Left lung (tissue), 14 donors: ENCODE results near the gene DLK2. TPM values are rescaled to one million over a fixed set of nuclear protein-coding genes. Genes with fewer than 3 reads are reported as not detected.

Experiments used
- ATAC-seq: fragments of 200-7000 bp; cut with Tn5 transposase; one replicate; pipeline ENCODE4 v1.9.1; 2020; ENCODE audit warnings: moderate library complexity
- DNase-seq, 4 donors: peaks; one replicate each; pipeline ENCODE4 v3.0.0-alpha.2; 2013 to 2020
- H3K27ac ChIP-seq, 2 donors: fragments of 200-600 bp; sonication (generic) in 1 of 2; one replicate each; pipeline versions ENCODE4 v1.5.0 to v1.8.0; 2020 to 2021
- H3K27me3 ChIP-seq, 2 donors: fragments of 200-600 bp; sonication (generic) in 1 of 2; one replicate each; pipeline versions ENCODE4 v1.5.0 to v1.8.0; 2020 to 2021
- H3K36me3 ChIP-seq, 2 donors: fragments of 200-600 bp; sonication (generic) in 1 of 2; one replicate each; pipeline versions ENCODE4 v1.5.0 to v1.8.0; 2020 to 2021
- H3K4me1 ChIP-seq, 2 donors: fragments of 200-600 bp; one replicate each; pipeline ENCODE4 v1.8.0; 2021
- H3K4me3 ChIP-seq, 2 donors: fragments of 200-600 bp; sonication (generic) in 1 of 2; one replicate each; pipeline versions ENCODE4 v1.5.0 to v1.8.0; 2020 to 2021; ENCODE audit warnings: mild to moderate bottlenecking in 1 of 2
- H3K9me3 ChIP-seq, 2 donors: fragments of 200-600 bp; sonication (generic) in 1 of 2; one replicate each; pipeline versions ENCODE4 v1.5.0 to v1.8.0; 2020 to 2021
- intact Hi-C, 2 donors: fragments of 100-400 bp; cut with DNase I; formaldehyde crosslinking; loops; one replicate each; pipeline versions ENCODE4 v1.11.2 to v1.14.2; 2022
- long read RNA-seq, 12 donors: library from polyadenylated mRNA in 2 of 12; unstranded in 2 of 12; transcript quantifications; one replicate each; pipeline ENCODE4 v2.0.0 and lab custom pipeline, GENCODE V29; 2019 to 2026
- polyA plus RNA-seq, 6 donors: library from polyadenylated mRNA; unstranded; fragments of 120-200 nt; gene quantifications; one replicate each; pipeline ENCODE4 v1.2.1, GENCODE V29; 2013; ENCODE audit not compliant: insufficient read length in 6 of 6
- total RNA-seq, 2 donors: library from RNA; stranded (reverse); fragmentation: NEBNext Ultra II Directional; extraction: Animal tissue kit (Norgen Biotek cat#: 25700); gene quantifications; one replicate each; pipeline ENCODE4 v1.2.1, GENCODE V29; 2021
- TF ChIP-seq, protein P1 (sequence below), 2 donors: fragments of 200-600 bp; sonication (generic) in 1 of 2; IDR thresholded peaks; one replicate each; pipeline versions ENCODE4 v1.5.0 to v1.8.0; 2021; ENCODE audit warnings: antibody characterized with exemption in 2 of 2
- donor health status: DM: no; HTN: yes; CAD: no.
- donor health status: DM: no; HTN: no; CAD: no.

Gene DLK2
- total RNA-seq (1 to 10 TPM in 1 of 2 donors, under 1 TPM in 1; 0.93 to 1.0 TPM), polyA plus RNA-seq (1 to 10 TPM; 1.3 to 2.6 (median 2.0) TPM)
- long read RNA-seq, donor 1, partial matches to known transcripts = 0 of 1 reads
- long read RNA-seq, donor 1, other reads (novel, unspliced or antisense) = 0 of 1 reads
- long read RNA-seq, donor 2, partial matches to known transcripts = 0 of 1 reads
- long read RNA-seq, donor 2, other reads (novel, unspliced or antisense) = 0 of 1 reads
- long read RNA-seq, donor 3 = 0 reads
- long read RNA-seq, donor 4, partial matches to known transcripts = 0 of 2 reads
- long read RNA-seq, donor 4, other reads (novel, unspliced or antisense) = 0 of 2 reads
- long read RNA-seq, donor 5, partial matches to known transcripts = 0 of 1 reads
- long read RNA-seq, donor 5, other reads (novel, unspliced or antisense) = 0 of 1 reads
- long read RNA-seq, donor 6, partial matches to known transcripts = 0 of 2 reads
- long read RNA-seq, donor 6, other reads (novel, unspliced or antisense) = 0 of 2 reads
- long read RNA-seq, donor 7 = 0 reads
- long read RNA-seq, donor 8, partial matches to known transcripts = 22 of 23 reads
- long read RNA-seq, donor 8, other reads (novel, unspliced or antisense) = 0 of 23 reads
- long read RNA-seq, donor 9 = 0 reads
- long read RNA-seq, donor 10, partial matches to known transcripts = 1 of 1 reads
- long read RNA-seq, donor 10, other reads (novel, unspliced or antisense) = 0 of 1 reads
- long read RNA-seq, donor 11, partial matches to known transcripts = 0 of 2 reads
- long read RNA-seq, donor 11, other reads (novel, unspliced or antisense) = 0 of 2 reads
- long read RNA-seq, donor 12, partial matches to known transcripts = 0 of 1 reads
- long read RNA-seq, donor 12, other reads (novel, unspliced or antisense) = 0 of 1 reads

DNA sequence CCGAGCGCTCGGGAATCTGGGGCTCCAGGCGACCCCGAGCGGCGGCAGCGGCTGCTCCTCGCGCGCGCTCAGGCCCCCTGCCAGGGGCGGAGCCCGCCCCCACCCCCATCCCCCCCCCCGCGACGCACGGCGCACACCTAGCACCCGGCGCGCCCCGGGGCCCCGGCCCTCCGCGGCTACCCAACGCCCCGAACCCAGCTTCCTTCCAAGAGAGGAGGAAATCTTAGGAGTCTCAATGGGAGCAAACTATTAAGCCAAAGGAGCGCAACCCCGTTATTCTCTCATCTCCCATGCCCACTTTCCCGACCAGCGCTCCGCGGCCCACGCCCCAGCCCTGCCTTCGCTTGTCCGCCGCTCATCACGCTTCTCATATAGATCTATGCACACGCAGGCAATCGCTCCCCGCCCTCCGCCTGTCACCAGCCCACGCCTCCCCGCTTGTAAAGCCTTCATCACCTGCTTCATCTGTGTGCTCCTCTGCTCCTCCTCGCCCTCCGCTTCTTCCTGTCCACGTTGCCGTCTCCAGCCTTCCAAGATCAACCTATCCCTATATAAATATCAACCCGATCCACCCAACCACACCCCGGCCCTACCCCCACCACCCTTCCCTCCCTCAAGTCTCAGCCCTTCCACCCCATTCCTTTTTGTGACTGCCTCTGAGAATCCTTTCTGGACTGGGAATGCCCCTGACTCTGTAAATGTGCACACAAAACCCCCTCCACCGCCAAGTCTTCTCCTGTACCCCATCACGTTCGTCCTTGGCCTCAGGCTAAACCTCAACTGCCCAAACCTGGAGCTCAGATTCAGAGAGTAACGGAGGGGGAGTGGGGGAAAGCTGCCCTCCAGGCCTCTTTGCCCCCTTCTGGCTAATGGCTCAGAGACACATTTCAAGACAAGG is at the start of gene DLK2:
Gene DLK2, minus strand, starts transcription at position 18 of the 898 bp plus-strand sequence. CDS start 723 bp downstream, outside the sequence.
- Histone ChIP-seq H3K4me3 (peak within 1 kb of the TSS; percentile 42 to 54), H3K27me3 (peaks cover 13 to 67% of the 10 kb centered on the region in 2 donors), H3K36me3 (peaks cover 0 to 28% of the 10 kb centered on the region in 2 donors), H3K4me1 (peaks cover 0 to 21% of the 10 kb centered on the region in 2 donors), H3K9me3 (no peaks in the 10 kb centered on the region), H3K27ac (no peak within 1 kb of the TSS)
- peak; percentile 7 for ATAC-seq
- intact Hi-C loops = loop anchor here (5.0 to 10.0 kb wide), 2 partner anchors 37 to 49 kb away; no protein-coding TSS in a partner anchor
- TF ChIP-seq, protein P1, sequence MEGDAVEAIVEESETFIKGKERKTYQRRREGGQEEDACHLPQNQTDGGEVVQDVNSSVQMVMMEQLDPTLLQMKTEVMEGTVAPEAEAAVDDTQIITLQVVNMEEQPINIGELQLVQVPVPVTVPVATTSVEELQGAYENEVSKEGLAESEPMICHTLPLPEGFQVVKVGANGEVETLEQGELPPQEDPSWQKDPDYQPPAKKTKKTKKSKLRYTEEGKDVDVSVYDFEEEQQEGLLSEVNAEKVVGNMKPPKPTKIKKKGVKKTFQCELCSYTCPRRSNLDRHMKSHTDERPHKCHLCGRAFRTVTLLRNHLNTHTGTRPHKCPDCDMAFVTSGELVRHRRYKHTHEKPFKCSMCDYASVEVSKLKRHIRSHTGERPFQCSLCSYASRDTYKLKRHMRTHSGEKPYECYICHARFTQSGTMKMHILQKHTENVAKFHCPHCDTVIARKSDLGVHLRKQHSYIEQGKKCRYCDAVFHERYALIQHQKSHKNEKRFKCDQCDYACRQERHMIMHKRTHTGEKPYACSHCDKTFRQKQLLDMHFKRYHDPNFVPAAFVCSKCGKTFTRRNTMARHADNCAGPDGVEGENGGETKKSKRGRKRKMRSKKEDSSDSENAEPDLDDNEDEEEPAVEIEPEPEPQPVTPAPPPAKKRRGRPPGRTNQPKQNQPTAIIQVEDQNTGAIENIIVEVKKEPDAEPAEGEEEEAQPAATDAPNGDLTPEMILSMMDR (IDR thresholded peaks at IDR 0.05) = no peak
- peak in 1 of 4 donors; percentile 6 for DNase-seq

GRCh38 chr6:43503443-43503842 is 48.1 kb upstream of the DLK2 start:
- intact Hi-C loops = loop anchor here (10.0 kb wide), 2 partner anchors 49 to 239 kb away; partner anchors contain the start of gene DLK2 (in 1 of the 2)
- Histone ChIP-seq H3K4me1 (peaks cover 0 to 9% of the 10 kb centered on the region in 2 donors), H3K9me3 (no peaks in the 10 kb centered on the region), H3K27ac (no peak overlapping the region), H3K4me3 (no peak overlapping the region), H3K36me3 (peaks cover 3 to 74% of the 10 kb centered on the region in 2 donors), H3K27me3 (peaks cover 0 to 11% of the 10 kb centered on the region in 2 donors)
- DNase-seq = no peak
- ATAC-seq = no peak
- TF ChIP-seq, protein P1 (IDR thresholded peaks at IDR 0.05) = no peak

- no peak overlapping the region for H3K4me3 ChIP-seq
- peaks cover 0 to 3% of the 10 kb centered on the region in 2 donors for H3K27me3 ChIP-seq
- DNase-seq = no peak
- TF ChIP-seq, protein P1 (IDR thresholded peaks at IDR 0.05) = no peak
- H3K27ac ChIP-seq = no peak overlapping the region
- intact Hi-C loops = loop anchor here (10.0 kb wide), 2 partner anchors 48 to 238 kb away; partner anchors contain the start of gene DLK2 (in 1 of the 2)
- peaks cover 3 to 82% of the 10 kb centered on the region in 2 donors for H3K36me3 ChIP-seq
- ATAC-seq = no peak
- H3K4me1 ChIP-seq = peaks cover 0 to 9% of the 10 kb centered on the region in 2 donors
- no peaks in the 10 kb centered on the region for H3K9me3 ChIP-seq
Measured at GRCh38 chr6:43502666-43503065, 47.3 kb upstream of the DLK2 start.

- DNase-seq (no peak), ATAC-seq (no peak)
- intact Hi-C loops = loop anchor here (10.0 kb wide), 2 partner anchors 46 to 236 kb away; partner anchors contain the start of gene DLK2 (in 1 of the 2)
- Histone ChIP-seq H3K36me3 (peaks cover 3 to 81% of the 10 kb centered on the region in 2 donors), H3K4me3 (no peak overlapping the region), H3K27me3 (no peaks in the 10 kb centered on the region), H3K4me1 (peaks cover 0 to 5% of the 10 kb centered on the region in 2 donors), H3K9me3 (no peaks in the 10 kb centered on the region), H3K27ac (no peak overlapping the region)
- TF ChIP-seq, protein P1 (IDR thresholded peaks at IDR 0.05) = no peak
Measured at GRCh38 chr6:43500921-43501320, 45.6 kb upstream of the DLK2 start.
